Transverse colon (tissue), 3 donors: ENCODE data around the gene KLHDC9.

Source experiments
- CTCF ChIP-seq, 5 experiments: fragments of 200-600 bp in 3 of 5; fragments of 450-650 bp in 2 of 5; sonication (generic) in 3 of 5; IDR thresholded peaks; 1 replicate in 2 of 5; 2 replicates in 3 of 5; pipeline ENCODE4 v1.5.1; 2016 to 2017; ENCODE audit warnings: antibody characterized with exemption in 5 of 5, inconsistent platforms in 3 of 5, mild to moderate bottlenecking in 2 of 5, moderate library complexity in 1 of 5
- EP300 ChIP-seq: sonication (generic); formaldehyde crosslinking; IDR thresholded peaks from one replicate; pipeline ENCODE4 v1.6.1; 2017; ENCODE audit warnings: antibody characterized with exemption, low read depth

DNA sequence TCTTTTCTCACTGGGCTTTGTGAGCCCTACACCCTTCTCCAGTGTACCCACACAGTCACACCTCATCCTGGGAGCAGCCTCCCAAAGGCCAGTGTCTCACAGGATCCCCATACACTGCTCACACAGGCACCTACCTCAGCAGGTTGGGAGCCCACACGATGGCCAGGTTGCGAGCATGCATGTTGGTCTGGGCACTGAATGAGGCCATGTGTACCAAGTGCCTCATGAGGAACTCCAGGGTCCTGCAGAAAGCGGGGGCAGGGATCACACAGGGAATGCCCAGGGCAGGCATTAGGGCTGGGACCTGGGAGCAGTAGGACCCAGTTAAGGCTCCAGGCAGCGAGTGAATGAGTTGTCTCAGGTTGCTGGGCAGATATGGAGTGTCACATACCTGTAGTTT lies 43.9 kb upstream of the KLHDC9 start:
- TF ChIP-seq CTCF (IDR thresholded peaks at IDR 0.05) (no peak), EP300 (no peak)
